Mammary epithelial cell (primary cell): Measurements from ENCODE around the gene SHKBP1.

ENCODE experiments used
- EZH2 ChIP-seq: IDR thresholded peaks from 2 replicates; pipeline ENCODE4 v1.6.1; 2012; ENCODE audit warnings: low read length, inconsistent platforms, borderline replicate concordance
- TF ChIP-seq, protein P1 (sequence below), 2 donors: IDR thresholded peaks in 1 of 2; conservative IDR thresholded peaks in 1 of 2; 2 replicates each; pipeline ENCODE4 v1.5.1; 2011 to 2012; ENCODE audit warnings: inconsistent platforms in 2 of 2, low read length in 2 of 2, mild to moderate bottlenecking in 2 of 2, control low read depth in 1 of 2, low read depth in 1 of 2; ENCODE audit not compliant: insufficient read depth in 1 of 2; ENCODE audit errors: extremely low read depth in 1 of 2

DNA sequence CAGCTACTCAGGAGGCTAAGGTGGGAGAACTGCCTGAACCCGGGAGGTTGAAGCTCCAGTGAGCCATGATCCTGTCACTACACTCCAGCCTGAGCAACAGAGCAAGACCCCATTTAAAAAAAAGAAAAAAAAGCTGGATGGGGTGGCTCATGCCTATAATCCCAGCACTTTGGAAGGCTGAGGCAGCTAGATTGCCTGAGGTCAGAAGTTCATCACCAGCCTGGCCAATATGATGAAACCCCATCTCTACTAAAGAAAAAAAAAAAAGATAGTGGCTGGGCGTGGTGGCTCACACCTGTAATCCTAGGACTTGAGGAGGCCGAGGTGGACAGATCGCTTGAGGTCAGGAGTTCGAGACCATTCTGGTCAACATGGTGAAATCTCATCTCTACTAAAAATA, 39.5 kb downstream of the SHKBP1 start:
- TF ChIP-seq, protein P1, sequence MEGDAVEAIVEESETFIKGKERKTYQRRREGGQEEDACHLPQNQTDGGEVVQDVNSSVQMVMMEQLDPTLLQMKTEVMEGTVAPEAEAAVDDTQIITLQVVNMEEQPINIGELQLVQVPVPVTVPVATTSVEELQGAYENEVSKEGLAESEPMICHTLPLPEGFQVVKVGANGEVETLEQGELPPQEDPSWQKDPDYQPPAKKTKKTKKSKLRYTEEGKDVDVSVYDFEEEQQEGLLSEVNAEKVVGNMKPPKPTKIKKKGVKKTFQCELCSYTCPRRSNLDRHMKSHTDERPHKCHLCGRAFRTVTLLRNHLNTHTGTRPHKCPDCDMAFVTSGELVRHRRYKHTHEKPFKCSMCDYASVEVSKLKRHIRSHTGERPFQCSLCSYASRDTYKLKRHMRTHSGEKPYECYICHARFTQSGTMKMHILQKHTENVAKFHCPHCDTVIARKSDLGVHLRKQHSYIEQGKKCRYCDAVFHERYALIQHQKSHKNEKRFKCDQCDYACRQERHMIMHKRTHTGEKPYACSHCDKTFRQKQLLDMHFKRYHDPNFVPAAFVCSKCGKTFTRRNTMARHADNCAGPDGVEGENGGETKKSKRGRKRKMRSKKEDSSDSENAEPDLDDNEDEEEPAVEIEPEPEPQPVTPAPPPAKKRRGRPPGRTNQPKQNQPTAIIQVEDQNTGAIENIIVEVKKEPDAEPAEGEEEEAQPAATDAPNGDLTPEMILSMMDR (conservative IDR thresholded peaks at IDR 0.05 in 1 of 2, IDR thresholded peaks at IDR 0.05 in 1 of 2; ENCODE audit: extremely low read depth in 1 of 2, insufficient read depth in 1 of 2, low read depth in 1 of 2, low read length in 2 of 2), result no peak
- no peak for TF ChIP-seq EZH2
